Suppressor macrophage treated with lipopolysaccharide for 4 hours (primary cell): ENCODE measurements around the gene ANKS4B.
"Not testable (repeated sequence)": the region's sequence is repeated elsewhere in the genome, so short reads cannot be mapped to it uniquely, and the experiment has no call there.

Experiments used
- DNase-seq: peaks from one replicate; pipeline ENCODE4 v3.0.0-alpha.2; 2020

The ANKS4B gene

DNA sequence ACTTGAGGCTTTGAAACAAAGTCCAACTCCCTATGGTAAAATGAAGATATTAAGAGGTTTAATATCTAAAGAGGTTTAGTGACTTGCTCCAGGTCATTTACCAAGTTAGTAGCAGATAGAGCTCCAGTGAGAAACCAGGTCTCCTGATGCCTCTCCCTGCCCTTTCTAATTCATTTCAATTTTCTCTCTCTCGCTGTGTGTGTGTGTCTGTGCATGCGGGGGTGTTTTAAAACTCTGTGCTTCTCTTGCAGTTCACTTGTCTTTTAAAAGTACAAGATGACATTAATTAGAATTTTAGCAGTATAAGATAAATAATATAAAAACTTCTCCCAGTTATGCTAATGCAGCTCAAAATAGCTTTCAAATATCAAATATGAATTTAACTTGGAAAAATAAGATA is 13.9 kb upstream of the ANKS4B start:
- no peak for DNase-seq

DNA sequence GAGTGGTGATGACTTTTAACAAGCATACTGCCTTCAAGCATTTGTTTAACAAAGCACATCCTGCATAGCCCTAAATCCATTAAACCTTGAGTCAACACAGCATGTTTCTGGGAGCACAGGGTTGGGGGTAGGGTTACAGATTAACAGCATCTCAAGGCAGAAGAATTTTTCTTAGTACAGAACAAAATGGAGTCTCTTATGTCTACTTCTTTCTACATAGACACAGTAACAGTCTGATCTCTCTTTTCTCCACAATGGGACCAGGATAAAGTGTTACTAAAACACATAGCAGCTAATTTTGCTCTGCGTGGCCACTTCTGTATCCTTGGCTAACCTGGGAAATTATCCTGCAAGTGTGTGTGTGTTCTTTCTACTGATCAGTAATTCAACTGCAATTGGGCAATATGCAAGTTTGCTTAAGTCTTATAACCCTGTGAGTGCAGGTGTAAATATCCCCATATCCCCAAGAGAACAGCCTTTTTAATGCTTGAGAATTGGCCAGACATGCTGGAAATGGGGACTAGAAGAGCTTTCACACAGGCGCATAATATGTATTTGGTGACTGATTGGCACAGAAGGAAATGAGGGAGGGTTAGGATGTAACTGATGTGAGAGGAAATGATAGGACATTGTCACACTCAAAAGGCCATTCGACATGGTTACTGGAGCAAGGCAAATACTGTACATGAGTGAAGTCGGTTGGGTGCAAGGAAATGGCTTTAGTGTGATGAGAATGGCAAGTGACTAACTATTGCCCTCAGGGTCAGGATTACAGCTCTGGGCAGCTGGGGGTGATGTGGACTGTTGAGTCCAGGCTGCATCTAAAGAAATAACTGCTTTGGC is 10.8 kb upstream of the ANKS4B start:
- no peak for DNase-seq

DNA sequence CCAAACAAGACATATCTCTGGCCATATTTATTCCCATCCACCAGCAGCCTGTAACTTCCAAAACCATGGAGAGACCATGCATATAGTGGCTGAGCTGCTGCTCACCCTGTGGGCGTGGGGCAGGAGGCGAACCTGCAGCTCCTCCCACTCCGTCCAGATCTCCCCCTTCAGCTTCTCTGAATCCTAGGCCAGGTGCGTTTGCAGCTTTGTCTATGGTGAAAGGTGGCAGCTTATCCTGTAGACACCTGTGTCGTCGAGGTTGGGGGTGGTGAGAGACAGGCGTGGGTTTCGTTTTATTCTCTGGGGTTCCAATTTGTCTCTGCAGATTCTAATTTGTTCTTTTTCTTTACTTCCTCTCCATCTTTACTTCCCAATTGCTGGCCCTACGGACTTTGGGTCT is 9.7 kb upstream of the ANKS4B start:
- no peak for DNase-seq

DNA sequence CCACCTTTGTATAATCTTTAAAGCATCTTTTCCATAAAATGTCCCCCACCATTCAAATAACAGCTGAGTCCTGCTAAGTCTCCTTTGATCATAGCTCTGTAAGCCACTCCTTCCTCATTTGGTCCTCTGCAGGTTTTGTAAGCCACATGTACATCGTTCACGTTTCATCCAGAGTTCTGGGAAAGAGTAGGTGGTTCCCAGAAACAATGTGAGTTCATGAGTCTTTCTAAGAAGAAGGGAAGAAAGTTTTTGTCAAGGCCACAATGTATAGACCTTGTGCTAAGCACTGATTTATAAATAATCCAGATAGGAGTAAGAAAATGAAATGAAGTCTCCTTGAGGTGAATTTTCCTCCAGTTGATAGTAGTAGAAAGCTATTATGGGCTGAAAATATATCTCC is 8.7 kb upstream of the ANKS4B start:
- no peak for DNase-seq

DNA sequence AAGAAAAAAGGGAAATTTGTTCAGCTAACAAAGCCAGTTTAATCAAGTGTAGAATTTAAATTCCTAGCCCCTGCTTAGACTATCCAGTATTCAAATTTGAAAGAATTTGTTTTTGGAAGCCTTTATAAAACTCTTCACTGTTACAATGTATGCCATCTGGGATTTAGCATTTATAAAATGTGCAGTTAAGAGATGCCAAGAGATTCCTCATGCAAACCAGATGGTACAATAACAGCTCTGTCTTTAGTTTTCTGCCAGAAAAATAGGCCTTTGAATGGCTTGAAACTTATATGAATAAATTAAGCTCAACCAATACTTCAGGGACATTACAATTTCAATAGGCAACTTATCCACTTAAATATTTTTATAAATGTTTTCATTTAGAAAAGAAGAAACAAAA is 6.8 kb upstream of the ANKS4B start:
- no peak for DNase-seq

DNA sequence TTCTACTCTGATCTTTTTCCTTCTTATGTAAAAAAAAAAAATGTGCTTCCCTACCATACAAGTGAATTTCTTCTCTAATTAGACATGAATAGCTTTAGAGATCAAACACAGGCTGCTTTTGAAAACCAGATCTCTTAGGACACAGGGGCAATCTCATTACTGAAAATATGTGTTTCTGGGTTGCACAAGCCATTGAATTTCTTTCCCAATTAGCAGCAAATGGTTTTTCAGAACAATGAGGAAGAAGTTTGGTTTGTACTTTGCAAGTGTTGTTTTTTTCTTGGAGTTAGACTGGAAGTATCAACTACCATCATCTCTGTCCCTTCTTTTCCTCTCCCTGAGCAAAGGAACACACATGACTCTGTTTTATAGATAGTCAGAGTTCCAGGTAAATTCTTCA is 5.6 kb upstream of the ANKS4B start:
- no peak for DNase-seq

DNA sequence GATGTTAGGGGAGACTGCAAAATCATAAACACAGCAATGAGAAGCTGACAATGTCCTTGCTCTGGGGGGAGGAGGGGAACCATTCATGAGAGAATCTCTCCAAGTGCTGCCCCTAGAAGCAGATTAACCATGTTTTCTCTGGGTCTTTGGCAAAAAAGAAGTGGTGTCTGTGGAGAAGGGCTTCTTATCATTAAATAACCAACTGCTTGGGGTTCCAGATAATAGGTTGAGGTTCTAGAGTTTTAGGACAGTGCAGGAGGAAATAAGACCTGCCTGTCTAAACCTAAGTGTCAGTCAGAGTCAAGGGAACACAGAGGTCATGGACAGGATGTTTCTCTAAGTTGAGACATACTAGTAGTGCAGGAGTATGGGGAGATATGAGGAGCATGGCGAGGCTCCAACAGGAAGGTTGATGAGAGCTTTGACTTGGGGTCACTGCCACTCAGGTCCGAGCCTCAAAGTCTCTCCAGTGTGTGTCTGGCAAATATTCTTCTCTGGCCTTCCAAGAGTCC is 5.1 kb upstream of the ANKS4B start:
- no peak for DNase-seq

DNA sequence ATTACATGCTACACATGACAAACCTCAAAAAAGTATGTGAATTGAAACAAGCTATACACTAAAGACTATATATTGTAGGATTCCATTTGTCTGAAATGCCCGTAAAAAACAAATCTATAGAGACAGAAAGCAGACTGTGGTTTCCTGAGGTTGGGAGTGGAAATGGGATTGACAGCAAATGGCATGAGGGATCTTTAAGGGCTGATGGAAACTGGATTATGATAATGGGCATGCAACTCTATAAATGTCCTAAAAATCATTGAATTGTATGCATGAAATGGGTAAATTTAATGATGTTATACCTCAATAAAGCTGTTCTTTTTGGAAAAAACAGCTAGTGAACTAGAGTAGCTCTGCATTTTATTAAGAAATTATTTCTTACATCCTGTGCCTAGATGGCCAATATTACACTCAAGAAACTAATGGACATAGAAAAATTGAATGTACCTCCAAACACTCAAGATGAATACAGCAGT is 416 bp upstream of the ANKS4B start:
- no peak for DNase-seq

DNA sequence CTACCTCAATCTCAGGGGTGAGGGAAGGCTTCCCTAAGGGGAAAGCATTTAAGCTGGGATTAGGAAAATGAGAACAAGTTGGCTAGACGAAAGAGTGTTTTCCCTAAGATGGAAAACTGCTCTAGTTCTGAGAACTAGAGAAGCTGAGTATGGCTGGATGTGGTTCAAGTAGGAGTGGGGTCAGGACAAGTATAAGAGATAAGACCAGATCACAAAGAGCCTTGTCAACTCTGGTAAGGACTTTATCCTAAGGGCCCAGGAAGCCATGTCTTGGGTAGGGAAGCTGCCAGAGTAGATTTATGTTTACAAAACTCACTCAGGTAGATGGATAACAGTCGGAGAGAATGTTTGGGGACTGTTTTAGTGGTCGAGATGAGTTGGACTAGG is 1.7 kb downstream of the ANKS4B start:
- no peak for DNase-seq

DNA sequence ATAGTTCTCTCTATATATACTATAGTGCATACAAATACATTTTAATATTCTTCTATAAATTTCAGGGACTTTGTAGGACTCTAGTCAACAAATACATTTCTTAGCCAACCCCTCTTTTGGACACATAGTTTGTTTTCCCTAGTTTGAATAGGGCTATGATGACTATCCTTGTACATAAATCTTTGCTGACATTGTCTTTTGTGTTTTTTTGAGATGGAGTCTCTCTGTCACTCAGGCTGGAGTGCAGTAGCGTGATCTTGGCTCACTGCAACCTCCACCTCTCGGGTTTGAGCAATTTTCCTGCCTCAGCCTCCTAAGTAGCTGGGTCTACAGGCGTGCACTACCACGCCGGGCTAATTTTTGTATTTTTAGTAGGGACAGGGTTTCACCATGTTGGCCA is 3.3 kb downstream of the ANKS4B start:
- DNase-seq: no peak

DNA sequence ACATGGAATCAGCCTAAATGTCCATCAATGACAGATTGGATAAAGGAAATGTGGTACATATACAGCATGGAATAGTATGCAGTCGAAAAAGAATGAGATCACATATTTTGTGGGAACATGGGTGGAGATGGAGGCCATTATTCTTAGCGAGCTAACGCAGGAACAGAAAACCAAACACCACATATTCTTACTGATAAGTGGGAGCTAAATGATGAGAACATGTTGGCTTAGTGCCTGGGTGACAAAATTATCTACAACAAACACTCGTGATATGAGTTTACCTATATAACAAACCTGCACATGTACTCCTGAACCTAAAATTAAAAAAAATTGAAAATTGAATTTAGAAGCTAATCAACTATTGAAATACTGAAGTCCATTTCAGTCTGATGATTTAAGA is 6.1 kb downstream of the ANKS4B start:
- no peak for DNase-seq

DNA sequence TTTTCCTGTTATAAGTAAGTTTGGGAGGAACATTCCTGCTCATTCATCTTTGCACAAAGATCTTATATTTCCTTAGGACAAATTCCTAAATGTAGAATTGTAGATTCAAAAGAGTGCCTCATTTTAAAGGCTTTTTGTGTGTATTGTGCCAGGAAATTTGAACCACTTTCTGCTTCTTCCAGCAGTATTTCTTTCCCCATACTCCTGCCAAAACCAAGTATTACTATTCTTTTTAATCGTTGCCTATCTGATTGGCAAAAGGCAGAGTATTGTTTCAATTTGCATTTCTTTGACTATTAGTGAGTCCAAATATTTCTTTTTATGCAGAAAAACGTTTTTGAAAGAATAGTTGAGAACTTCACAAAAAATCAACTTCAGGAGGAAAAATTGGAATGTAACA is 9.3 kb downstream of the ANKS4B start:
- DNase-seq: no peak

DNA sequence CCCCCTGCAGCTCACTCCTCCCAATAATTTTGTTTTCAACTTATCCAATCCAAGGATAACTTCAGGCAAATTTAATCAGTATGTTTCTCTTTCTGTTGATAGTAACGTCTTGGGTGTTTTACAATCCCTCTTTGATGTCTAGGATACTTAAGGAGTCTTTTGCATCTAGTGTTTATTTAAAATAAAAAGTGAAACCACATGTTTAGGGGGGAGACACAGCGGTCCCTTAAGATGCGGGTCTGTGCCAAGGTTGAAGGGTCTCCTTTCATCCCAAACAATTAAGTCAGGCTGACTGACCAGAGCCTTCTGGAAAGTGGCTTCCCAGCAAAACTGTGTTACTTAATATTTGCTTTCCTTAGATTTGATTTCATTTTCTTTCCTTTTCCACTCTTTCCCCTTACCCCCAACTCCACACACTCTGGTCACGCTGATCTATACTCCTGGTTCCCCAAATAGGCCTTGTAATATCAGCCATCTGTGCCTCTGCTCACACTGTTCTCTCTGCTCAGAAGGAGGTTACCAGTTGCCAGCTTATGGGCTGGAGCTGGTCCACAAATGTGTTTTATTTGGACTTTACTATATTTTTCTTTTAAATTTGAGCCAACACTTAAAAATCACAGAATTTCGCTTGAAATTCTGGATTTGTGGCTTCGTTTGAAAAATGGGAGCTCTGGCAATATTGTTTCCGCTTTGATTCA is 11.2 kb downstream of the ANKS4B start:
- no peak for DNase-seq

DNA sequence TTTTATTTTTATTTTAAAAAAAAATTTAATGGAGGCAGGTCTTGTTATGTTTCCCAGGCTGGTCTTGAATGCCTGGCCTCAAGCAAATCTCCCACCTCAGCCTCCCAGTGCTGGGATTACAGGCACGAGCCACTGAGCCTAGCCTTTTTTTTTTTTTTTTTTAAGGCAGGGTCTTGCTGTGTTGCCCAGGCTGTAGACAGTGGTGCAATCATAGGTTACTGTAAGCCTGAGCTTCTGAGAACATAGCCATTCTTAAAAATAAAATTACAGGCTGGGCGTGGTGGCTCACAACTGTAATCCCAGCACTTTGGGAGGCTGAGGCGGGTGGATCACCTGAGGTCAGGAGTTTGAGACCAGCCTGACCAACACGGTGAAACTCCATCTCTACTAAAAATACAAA is 14.7 kb downstream of the ANKS4B start:
- DNase-seq: not testable (repeated sequence)

DNA sequence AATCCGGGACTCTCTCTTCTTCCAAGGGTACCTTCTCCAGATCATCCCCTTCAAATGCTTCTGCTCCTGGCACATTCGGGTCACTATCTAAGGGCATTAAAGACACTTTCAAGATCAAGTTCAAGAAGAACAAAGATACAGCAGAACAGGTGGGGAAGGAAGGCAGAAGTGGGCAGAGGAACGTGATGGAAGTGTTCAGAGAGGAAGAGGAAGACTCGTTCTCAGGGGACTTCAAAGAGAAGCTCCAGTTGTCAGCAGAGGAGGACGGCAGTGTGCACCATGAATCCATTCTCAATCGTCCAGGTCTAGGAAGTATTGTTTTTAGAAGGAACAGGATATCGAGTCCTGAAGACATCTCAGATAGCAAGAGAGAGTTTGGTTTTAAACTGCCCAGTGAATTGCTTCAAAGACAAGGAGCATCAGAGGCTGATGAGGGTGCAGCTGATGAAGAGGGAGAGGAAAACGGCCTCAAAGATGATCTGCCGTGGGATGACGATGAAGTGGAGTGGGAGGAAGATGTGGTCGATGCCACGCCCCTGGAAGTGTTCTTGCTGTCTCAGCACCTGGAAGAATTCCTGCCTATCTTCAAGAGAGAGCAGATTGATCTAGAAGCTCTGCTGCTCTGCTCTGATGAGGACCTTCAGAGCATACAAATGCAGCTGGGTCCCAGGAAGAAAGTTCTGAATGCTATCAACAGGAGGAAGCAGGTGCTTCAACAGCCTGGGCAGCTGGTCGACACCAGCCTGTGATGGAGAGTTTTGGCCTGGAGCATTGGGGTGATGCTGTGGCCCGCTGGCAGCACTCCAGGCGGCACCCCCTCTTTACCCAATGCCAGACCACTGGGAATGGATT is 16.8 kb downstream of the ANKS4B start:
- no peak for DNase-seq

DNA sequence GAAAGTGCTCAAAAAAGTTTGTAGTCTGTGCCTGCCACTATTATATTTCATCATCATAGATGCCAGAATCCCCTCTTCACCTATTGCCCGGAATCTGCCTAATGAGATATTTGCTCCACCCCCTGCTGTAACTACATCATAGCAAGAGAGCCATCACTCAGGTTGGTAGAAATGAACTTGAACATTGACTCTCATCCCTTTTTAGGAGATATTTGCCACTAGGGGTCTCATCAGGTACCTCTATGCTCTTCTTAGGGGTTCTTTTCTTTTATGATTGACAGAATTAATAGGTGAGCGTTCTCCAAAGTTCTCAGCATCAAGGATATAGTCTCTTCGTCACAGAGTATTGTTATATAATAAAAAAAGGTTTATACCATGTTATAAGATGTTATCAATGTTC is 20.0 kb downstream of the ANKS4B start:
- no peak for DNase-seq

DNA sequence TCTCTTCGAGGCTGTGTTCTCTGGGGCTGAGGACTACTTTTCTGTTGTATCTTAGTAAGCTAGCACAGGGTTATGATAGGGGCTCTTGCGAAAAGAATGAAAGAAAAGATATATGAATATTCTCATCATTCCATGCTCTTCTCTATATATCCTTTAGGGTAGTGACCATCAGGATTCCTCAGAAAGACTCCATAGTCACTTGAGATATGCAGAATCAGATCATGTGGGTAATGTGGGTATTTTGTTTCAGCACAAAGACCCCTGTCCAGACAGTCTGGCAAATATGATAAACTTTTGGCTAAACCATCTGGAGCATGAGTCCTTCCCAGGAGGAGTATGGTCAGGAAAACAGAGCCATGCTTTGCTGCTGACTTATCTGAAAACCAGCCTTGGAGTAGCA is 23.1 kb downstream of the ANKS4B start:
- no peak for DNase-seq

DNA sequence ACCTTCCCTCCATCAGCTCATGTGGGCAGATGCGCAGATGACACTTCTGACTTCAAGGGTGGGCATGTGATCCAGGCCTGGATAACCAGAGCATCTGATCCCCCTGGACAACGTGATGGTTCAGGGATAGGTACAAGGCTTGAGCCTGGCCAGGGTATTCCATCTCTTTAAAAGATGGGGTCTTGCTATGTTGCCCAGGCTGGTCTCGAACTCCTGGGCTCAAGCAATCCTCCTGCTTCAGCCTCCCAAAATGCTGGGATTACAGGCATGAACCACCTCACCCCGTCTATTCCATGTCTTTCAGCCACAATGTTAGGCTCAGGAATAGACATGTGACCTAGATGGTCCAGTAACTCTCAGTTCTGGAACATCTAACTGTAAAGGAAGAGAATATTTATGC is 23.8 kb downstream of the ANKS4B start:
- DNase-seq: no peak

DNA sequence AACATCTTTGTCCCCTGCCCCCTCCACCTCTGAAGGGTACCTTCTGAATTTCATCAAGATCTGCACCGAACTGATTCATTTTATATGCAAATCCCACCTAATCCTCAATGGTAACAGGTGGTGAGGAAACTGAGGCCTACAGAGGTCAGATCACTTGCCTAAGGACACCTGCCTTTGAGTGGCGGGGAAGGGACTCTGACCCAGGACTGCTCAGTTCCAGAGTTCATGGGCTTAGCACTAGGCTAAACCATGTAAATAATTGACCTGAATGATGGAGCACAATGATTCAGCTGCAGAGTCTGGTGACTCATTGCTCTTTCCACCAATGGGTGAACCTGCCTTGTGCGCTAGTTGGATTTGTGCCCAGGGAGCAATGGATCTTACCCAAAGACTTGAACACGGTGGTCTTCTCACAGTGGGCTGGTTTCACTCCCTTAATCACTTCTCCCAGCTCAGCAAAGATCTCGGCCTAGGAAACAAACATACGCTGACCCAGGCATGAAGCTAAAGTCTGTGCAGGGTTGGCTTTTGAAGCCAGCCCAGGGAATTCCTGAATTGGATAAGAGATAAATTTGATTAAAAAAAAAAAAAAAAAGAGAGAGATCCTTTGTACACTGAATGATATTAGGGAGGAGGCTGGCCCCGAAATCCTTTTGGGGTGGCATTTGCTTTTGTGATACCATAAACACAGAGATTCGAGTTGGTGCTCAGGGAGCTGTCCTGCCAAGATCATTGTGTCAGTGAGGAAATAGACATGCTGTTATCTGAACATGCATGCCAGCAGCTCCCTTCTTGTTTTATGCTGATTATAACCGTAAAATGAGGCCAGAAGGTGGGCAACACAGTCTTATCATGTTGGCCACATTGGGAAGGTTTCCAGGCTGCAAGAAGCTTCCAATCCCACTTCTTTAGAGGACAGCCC is 27.6 kb downstream of the ANKS4B start:
- DNase-seq: no peak

DNA sequence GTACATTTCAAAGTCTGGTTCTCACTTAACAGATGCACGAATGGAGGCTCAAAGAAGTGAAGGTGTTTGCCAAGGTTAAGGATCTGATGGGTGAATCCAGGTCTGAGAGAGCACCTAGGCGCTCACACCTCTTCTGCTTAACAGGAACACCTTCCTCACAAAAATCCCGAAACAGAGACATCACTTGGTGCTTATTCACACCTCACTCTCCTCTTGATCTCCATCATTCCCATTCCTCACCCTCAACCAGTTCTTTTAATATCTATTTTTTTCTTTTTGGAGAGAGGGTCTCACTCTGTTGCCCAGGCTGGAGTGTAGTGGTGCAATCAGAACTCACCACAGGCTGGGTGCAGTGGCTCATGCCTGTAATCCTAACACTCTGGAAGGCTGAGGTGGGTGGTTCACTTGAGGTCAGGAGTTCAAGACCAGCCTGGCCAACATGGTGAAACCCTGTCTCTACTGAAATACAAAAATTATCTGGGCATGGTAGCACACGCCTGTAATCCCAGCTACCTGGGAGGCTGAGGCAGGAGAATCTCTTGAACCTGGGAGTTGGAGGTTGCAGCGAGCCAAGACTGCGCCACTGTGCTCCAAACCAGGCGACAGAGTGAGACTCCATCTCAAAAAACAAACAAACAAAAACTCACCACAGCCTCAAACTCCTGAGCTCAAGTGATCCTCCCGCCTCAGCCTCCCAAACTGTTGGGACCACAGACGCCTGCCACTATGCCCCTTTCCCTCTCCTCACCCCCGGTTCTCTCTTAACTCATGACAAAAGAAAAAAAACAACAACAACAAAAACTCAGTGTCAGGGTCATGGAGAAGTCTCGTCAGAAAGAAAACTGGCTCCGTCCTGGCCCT is 29.5 kb downstream of the ANKS4B start:
- no peak for DNase-seq
